Activated CD8-positive, alpha-beta T cell treated with anti-CD3 and anti-CD28 coated beads for 36 hours (primary cell): ENCODE results near the gene B4GALNT3. TPM values are rescaled to one million over a fixed set of nuclear protein-coding genes. Genes with fewer than 3 reads are reported as not detected.

ENCODE experiments used
- ATAC-seq: fragments of 200-7000 bp; cut with Tn5 transposase; one replicate; pipeline ENCODE4 v1.10.0; 2021; ENCODE audit warnings: mild to moderate bottlenecking, moderate library complexity
- CTCF ChIA-PET: fragments of 350-600 bp; sonication (Branson Sonifier 250); formaldehyde crosslinking; loops from one replicate; lab custom pipeline; 2021; ENCODE audit warnings: antibody characterized with exemption; lab: Charles Lee
- POLR2A ChIA-PET: fragments of 350-600 bp; sonication (Branson Sonifier 250); formaldehyde crosslinking; loops from one replicate; lab custom pipeline; 2021; ENCODE audit warnings: antibody characterized with exemption; lab: Charles Lee
- DNase-seq: peaks from one replicate; pipeline ENCODE4 v3.0.0-alpha.2; 2020
- H3K27ac Mint-ChIP-seq: one replicate; pipeline ENCODE4 v1.8.0; 2021; ENCODE audit warnings: mild to moderate bottlenecking, mixed read lengths
- H3K27me3 Mint-ChIP-seq: one replicate; pipeline ENCODE4 v1.8.0; 2021; ENCODE audit warnings: mixed read lengths
- H3K36me3 Mint-ChIP-seq: one replicate; pipeline ENCODE4 v1.8.0; 2021; ENCODE audit warnings: low read depth, mixed read lengths
- H3K4me1 Mint-ChIP-seq: one replicate; pipeline ENCODE4 v1.8.0; 2021; ENCODE audit warnings: low read depth, mixed read lengths
- H3K4me3 Mint-ChIP-seq: one replicate; pipeline ENCODE4 v1.8.0; 2021; ENCODE audit warnings: mild to moderate bottlenecking, moderate library complexity, mixed read lengths
- H3K9me3 Mint-ChIP-seq: one replicate; pipeline ENCODE4 v1.8.0; 2021; ENCODE audit warnings: mixed read lengths
- CTCF ChIP-seq: fragments of 200-600 bp; IDR thresholded peaks from one replicate; pipeline ENCODE4 v1.8.0; 2022; ENCODE audit warnings: antibody characterized with exemption, mild to moderate bottlenecking
- intact Hi-C: fragments of 100-400 bp; cut with micrococcal nuclease; formaldehyde crosslinking; loops from one replicate; pipeline ENCODE4 v1.10.0; 2022
- total RNA-seq, 2 experiments: library from RNA; stranded (reverse); gene quantifications; one replicate each; pipeline ENCODE4 v1.2.3, GENCODE V29; 2021

Gene B4GALNT3
- total RNA-seq, 2 experiments from 2014 or later: 2.8 to 3.4 TPM

GRCh38 chr12:559906-560455 lies 100.2 kb downstream of the B4GALNT3 start:
- peaks cover 43% of the 10 kb centered on the region for H3K4me1 Mint-ChIP-seq
- no peak overlapping the region for H3K4me3 Mint-ChIP-seq
- intact Hi-C loops: loop anchor here (10.0 kb wide), 1 partner anchor 385 kb away; the partner anchor contains the start of gene RAD52
- DNase-seq (no peak), ATAC-seq (no peak)
- no peaks in the 10 kb centered on the region for H3K9me3 Mint-ChIP-seq
- ChIA-PET POLR2A (no interaction called here), CTCF (interaction anchor here (1.6 to 2.4 kb wide), 2 partner anchors 10 to 12 kb away, joined by 3 to 12 read pairs; no protein-coding TSS in a partner anchor)
- peaks cover 2% of the 10 kb centered on the region for H3K36me3 Mint-ChIP-seq
- TF ChIP-seq CTCF: no peak
- no peak overlapping the region for H3K27ac Mint-ChIP-seq
- H3K27me3 Mint-ChIP-seq: no peaks in the 10 kb centered on the region

GRCh38 chr12:560691-561390 lies 101.1 kb downstream of the B4GALNT3 start:
- no peaks in the 10 kb centered on the region for H3K36me3 Mint-ChIP-seq
- H3K4me1 Mint-ChIP-seq: peaks cover 46% of the 10 kb centered on the region
- H3K9me3 Mint-ChIP-seq: no peaks in the 10 kb centered on the region
- no peaks in the 10 kb centered on the region for H3K27me3 Mint-ChIP-seq
- ATAC-seq (peak; percentile 9), DNase-seq (no peak)
- intact Hi-C loops: loop anchor here (10.0 kb wide), 1 partner anchor 384 kb away; the partner anchor contains the start of gene RAD52
- ChIA-PET CTCF (interaction anchor here (1.6 kb wide), 1 partner anchor 13 kb away, joined by 3 read pairs; no protein-coding TSS in a partner anchor), POLR2A (no interaction called here)
- TF ChIP-seq CTCF: no peak
- H3K4me3 Mint-ChIP-seq: no peak overlapping the region
- no peak overlapping the region for H3K27ac Mint-ChIP-seq

GRCh38 chr12:561391-561705 lies 101.6 kb downstream of the B4GALNT3 start:
- intact Hi-C loops: loop anchor here (10.0 kb wide), 1 partner anchor 383 kb away; the partner anchor contains the start of gene RAD52
- ChIA-PET POLR2A (interaction anchor here (1.4 kb wide), 1 partner anchor 190 kb away, joined by 3 read pairs; no protein-coding TSS in a partner anchor), CTCF (interaction anchor here (1.4 to 1.6 kb wide), 2 partner anchors 14 to 532 kb away, joined by 3 to 4 read pairs; no protein-coding TSS in a partner anchor)
- Mint-ChIP-seq H3K4me1 (peaks cover 49% of the 10 kb centered on the region), H3K27me3 (no peaks in the 10 kb centered on the region), H3K27ac (no peak overlapping the region), H3K36me3 (no peaks in the 10 kb centered on the region), H3K4me3 (no peak overlapping the region), H3K9me3 (no peaks in the 10 kb centered on the region)
- no peak for DNase-seq
- no peak for TF ChIP-seq CTCF
- no peak for ATAC-seq

GRCh38 chr12:561908-562593 lies 102.3 kb downstream of the B4GALNT3 start:
- DNase-seq (no peak), ATAC-seq (no peak)
- H3K4me3 Mint-ChIP-seq: no peak overlapping the region
- H3K4me1 Mint-ChIP-seq: peaks cover 55% of the 10 kb centered on the region
- H3K9me3 Mint-ChIP-seq: no peaks in the 10 kb centered on the region
- ChIA-PET POLR2A (interaction anchor here (1.4 kb wide), 1 partner anchor 189 kb away, joined by 3 read pairs; no protein-coding TSS in a partner anchor), CTCF (interaction anchor here (1.2 to 1.4 kb wide), 2 partner anchors 14 to 531 kb away, joined by 3 to 4 read pairs; no protein-coding TSS in a partner anchor)
- peak overlapping the region; percentile 26 for H3K27ac Mint-ChIP-seq
- intact Hi-C loops: loop anchor here (10.0 kb wide), 1 partner anchor 383 kb away; the partner anchor contains the start of gene RAD52
- no peaks in the 10 kb centered on the region for H3K36me3 Mint-ChIP-seq
- no peak for TF ChIP-seq CTCF
- H3K27me3 Mint-ChIP-seq: no peaks in the 10 kb centered on the region
